ENCODE results near the gene EPHA4.

GRCh38 chr2:221551864-221552263 is 20.2 kb downstream of the EPHA4 start:
- no peak for TF ChIP-seq CTCF (IDR thresholded peaks at IDR 0.05)
- TF ChIP-seq EP300 (IDR thresholded peaks at IDR 0.05): no peak
- TF ChIP-seq POLR2A (IDR thresholded peaks at IDR 0.05): no peak

All from ovary (tissue), 3 donors.